ENCODE measurements around the gene SELENON. TPM values are rescaled to one million over a fixed set of nuclear protein-coding genes. Genes with fewer than 3 reads are reported as not detected.

Gene SELENON
- total RNA-seq, 4 donors from 2014 or later = 20.0 to 51.0 (median 43.3) TPM

GRCh38 chr1:25832336-25833037 is 32.5 kb downstream of the SELENON start:
- H3K4me3 ChIP-seq = no peak overlapping the region
- in situ Hi-C loops (cut with MboI; ENCODE audit: low sequenced_read_pairs in 4 of 4) = no loop called here
- H3K9me3 ChIP-seq = no peaks in the 10 kb centered on the region
- H3K36me3 ChIP-seq = peaks cover 0 to 75% of the 10 kb centered on the region in 2 donors
- H3K27me3 ChIP-seq = no peaks in the 10 kb centered on the region
- ATAC-seq (no peak), DNase-seq (no peak)
- intact Hi-C loops (cut with DNase I; ENCODE audit: low total_unique reads) = no loop called here
- H3K4me1 ChIP-seq = no peaks in the 10 kb centered on the region
- no peak overlapping the region for H3K27ac ChIP-seq
- TF ChIP-seq POLR2A (IDR thresholded peaks at IDR 0.05) (no peak), CTCF (IDR thresholded peaks at IDR 0.05 in 4 of 5, conservative IDR thresholded peaks at IDR 0.05 in 1 of 5) (no peak)

DNA sequence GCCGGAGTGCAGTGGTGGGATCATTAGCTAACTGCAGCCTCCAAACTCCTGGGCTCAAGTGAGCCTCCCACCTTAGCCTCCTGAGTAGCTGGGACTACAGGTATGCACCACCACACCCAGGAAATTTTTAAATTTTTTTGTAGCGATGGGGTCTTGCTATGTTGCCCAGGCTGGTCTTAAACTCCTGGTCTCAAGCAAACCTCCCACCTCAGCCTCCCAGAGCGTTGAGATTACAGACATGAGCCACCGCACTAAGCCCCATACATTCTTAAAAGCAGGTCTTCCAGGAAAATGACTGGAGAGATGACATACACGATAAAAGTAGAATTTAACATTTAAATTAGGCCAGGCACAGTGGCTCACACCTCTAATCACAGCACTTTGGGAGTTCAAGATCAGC is 33.2 kb downstream of the SELENON start:
- TF ChIP-seq CTCF (IDR thresholded peaks at IDR 0.05 in 4 of 5, conservative IDR thresholded peaks at IDR 0.05 in 1 of 5) = no peak
- no peak for TF ChIP-seq POLR2A (IDR thresholded peaks at IDR 0.05)
- H3K4me3 ChIP-seq = no peak overlapping the region
- no peak for ATAC-seq
- in situ Hi-C loops (cut with MboI; ENCODE audit: low sequenced_read_pairs in 4 of 4) (no loop called here), intact Hi-C loops (cut with DNase I; ENCODE audit: low total_unique reads) (no loop called here)
- no peaks in the 10 kb centered on the region for H3K4me1 ChIP-seq
- H3K9me3 ChIP-seq = no peaks in the 10 kb centered on the region
- no peak overlapping the region for H3K27ac ChIP-seq
- DNase-seq = no peak
- no peaks in the 10 kb centered on the region for H3K27me3 ChIP-seq
- peaks cover 0 to 68% of the 10 kb centered on the region in 2 donors for H3K36me3 ChIP-seq

DNA sequence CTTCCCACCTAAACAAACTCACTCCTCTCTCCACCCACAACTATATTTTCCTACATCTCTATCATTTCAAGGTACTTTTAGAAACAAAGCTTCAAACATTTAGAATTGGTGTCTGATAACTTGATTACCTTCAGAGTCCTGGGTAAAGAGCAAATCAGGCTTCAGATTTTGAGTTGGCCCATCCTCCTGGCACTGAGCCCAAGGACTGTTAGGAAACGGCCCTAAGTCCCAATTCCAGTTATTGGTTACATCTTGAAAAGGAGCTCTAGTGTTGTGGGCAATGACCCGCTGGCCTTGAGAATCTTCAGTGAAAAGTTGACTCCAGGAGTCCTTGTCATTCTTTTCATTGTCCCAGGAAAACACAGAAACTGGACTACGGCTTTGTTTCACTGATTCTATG is 34.9 kb downstream of the SELENON start:
- TF ChIP-seq POLR2A (IDR thresholded peaks at IDR 0.05) = no peak
- no peak for TF ChIP-seq CTCF (IDR thresholded peaks at IDR 0.05 in 4 of 5, conservative IDR thresholded peaks at IDR 0.05 in 1 of 5)
- in situ Hi-C loops (cut with MboI; ENCODE audit: low sequenced_read_pairs in 4 of 4) (no loop called here), intact Hi-C loops (cut with DNase I; ENCODE audit: low total_unique reads) (no loop called here)
- no peak for ATAC-seq
- H3K9me3 ChIP-seq = no peaks in the 10 kb centered on the region
- H3K4me3 ChIP-seq = no peak overlapping the region
- peaks cover 0 to 50% of the 10 kb centered on the region in 2 donors for H3K36me3 ChIP-seq
- H3K27me3 ChIP-seq = no peaks in the 10 kb centered on the region
- no peak for DNase-seq
- no peak overlapping the region for H3K27ac ChIP-seq
- no peaks in the 10 kb centered on the region for H3K4me1 ChIP-seq

- Histone ChIP-seq H3K4me1 (no peaks in the 10 kb centered on the region), H3K9me3 (no peaks in the 10 kb centered on the region), H3K27ac (no peak overlapping the region), H3K27me3 (no peaks in the 10 kb centered on the region), H3K36me3 (peaks cover 0 to 32% of the 10 kb centered on the region in 2 donors), H3K4me3 (no peak overlapping the region)
- ATAC-seq (no peak), DNase-seq (no peak)
- TF ChIP-seq POLR2A (IDR thresholded peaks at IDR 0.05) (no peak), CTCF (IDR thresholded peaks at IDR 0.05 in 4 of 5, conservative IDR thresholded peaks at IDR 0.05 in 1 of 5) (no peak)
- intact Hi-C loops (cut with DNase I; ENCODE audit: low total_unique reads) (no loop called here), in situ Hi-C loops (cut with MboI; ENCODE audit: low sequenced_read_pairs in 4 of 4) (no loop called here)
These were observed 36.7 kb downstream of the SELENON start for GRCh38 chr1:25836695-25837094.

Measured in gastrocnemius medialis (tissue), 4 donors.